H1 (cell line): Measurements from ENCODE around the gene RBM15. TPM values are rescaled to one million over a fixed set of nuclear protein-coding genes. Genes with fewer than 3 reads are reported as not detected.

Source experiments
- FOSL1 ChIP-seq: IDR thresholded peaks from 2 replicates; pipeline ENCODE4 v1.6.1; 2011; ENCODE audit warnings: mild to moderate bottlenecking, low read depth, low read length, moderate library complexity; ENCODE audit not compliant: insufficient read depth
- polyA plus RNA-seq, 7 experiments: library from polyadenylated mRNA; depleted of rRNA in 3 of 7; stranded (reverse) in 5 of 7; unstranded in 2 of 7; fragments of >200 nt in 5 of 7; fragments of 200-250 nt in 2 of 7; gene quantifications; 1 replicate in 5 of 7; 2 replicates in 1 of 7; 4 replicates in 1 of 7; pipeline versions ENCODE4 v1.2.1 to v1.2.3, GENCODE V29; 2011 to 2013; ENCODE audit warnings: missing spikeins in 2 of 7, mixed read lengths in 2 of 7
- total RNA-seq: library from RNA; stranded (reverse); fragmentation: NEBNext Ultra II Directional; extraction: Animal tissue kit (Norgen Biotek cat#: 25700); gene quantifications from 2 replicates; pipeline ENCODE4 v1.2.1, GENCODE V29; 2021

Gene RBM15
- total and polyA plus RNA-seq, 2 of the 8 experiments (the other 6 are each of a cell fraction or from before 2014, with no cell fraction given), result 13.5 to 44.9 TPM

DNA sequence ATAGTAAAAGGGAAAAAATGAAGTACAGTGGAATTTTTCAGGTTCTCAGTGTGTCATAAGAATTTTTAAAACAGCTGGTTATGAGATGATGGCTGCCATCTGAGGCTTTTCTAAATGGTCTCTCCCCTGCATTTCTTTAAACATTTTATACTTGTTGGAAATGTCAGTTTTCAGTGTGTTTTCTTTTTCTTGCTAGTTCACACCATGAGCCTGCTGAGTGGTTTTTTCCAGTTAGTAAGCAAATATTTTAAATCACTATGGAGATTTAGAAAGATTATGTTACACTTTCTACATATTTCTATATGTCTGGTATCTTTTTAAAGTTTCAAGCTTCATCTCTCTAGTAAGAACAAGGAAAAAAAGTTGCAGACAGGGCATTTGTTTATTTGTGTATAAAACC, 9.6 kb downstream of the RBM15 start (continued):
- no peak for TF ChIP-seq FOSL1
